Measurements from ENCODE around the gene SSUH2.
"Not testable (repeated sequence)": the region's sequence is repeated elsewhere in the genome, so short reads cannot be mapped to it uniquely, and the experiment has no call there.

The SSUH2 gene, protein sequence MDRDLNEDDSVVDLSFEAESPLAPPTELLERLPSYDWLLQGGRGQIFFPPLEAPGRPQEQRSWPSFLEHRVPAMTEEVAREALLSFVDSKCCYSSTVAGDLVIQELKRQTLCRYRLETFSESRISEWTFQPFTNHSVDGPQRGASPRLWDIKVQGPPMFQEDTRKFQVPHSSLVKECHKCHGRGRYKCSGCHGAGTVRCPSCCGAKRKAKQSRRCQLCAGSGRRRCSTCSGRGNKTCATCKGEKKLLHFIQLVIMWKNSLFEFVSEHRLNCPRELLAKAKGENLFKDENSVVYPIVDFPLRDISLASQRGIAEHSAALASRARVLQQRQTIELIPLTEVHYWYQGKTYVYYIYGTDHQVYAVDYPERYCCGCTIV

DNA sequence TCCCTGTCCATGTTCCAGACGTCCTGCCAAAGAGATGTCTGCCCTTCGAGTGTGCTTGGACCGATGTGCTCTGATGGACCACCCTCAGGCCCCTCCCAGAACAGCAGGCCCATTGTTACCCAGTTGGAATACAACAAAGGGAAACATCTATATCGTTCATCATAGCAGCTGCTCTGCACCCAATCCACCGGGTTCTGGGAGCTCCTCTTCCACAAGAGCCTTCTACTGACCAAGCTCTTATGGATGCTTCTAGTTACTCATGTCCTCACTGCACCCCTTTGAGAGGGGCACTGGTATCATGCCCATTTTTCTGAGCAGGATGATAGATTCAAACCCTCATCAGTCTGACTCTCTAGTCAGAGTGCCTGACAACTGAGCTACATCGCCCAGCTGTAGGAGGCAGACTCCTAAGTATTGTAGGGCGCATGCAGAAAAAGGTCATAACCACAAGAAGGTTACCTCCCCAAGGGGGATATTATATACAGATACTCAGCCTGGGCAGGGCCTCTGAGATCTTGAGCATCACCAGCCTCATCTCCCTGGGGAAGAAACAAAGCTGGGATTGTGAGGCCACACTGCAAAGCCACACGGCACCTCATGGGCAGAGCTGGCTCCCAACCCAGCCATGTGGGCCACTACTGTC, at the start of gene SSUH2:
SSUH2 (minus strand) TSS at position 51 of the 643 bp plus-strand sequence; CDS start at position 11, 40 bp downstream.
- no peak for DNase-seq (ENCODE audit: low read depth in 2 of 2)

DNA sequence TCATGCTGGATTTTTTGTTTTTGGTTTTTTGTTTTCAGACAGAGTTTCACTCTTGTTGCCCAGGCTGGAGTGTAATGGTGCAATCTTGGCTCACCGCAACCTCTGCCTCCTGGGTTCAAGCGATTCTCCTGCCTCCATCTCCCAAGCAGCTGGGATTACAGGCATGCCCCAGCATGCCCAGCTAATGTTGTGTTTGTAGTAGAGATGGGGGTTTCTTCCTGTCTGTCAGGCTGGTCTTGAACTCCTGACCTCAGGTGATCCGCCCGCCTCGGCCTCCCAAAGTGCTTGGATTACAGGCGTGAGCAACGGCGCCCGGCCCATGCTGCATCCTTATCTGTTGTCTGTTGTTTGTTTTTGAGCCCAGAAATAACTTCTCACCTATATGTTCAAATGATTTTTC, 46.7 kb upstream of the SSUH2 start:
- not testable (repeated sequence) for DNase-seq (ENCODE audit: low read depth in 2 of 2)

DNA sequence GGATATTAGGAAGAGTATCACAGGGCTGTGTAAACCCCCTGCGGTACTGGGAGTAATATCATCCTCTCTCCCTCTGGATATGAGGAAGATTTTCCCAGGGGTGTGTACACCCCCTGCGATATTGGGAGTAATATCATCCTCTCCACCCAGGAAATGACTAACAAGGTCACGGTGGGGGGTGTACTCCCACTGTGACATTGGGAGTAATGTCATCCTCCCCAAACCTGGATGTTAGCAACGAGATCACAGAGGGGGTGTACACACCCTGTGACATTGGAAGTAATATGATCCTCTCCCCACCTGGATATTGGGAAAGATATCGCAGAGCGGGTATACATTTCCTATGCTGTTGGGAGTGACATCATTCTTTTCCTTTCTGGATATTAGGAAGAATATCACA, 40.4 kb upstream of the SSUH2 start:
- DNase-seq (ENCODE audit: low read depth in 2 of 2): not testable (repeated sequence)

DNA sequence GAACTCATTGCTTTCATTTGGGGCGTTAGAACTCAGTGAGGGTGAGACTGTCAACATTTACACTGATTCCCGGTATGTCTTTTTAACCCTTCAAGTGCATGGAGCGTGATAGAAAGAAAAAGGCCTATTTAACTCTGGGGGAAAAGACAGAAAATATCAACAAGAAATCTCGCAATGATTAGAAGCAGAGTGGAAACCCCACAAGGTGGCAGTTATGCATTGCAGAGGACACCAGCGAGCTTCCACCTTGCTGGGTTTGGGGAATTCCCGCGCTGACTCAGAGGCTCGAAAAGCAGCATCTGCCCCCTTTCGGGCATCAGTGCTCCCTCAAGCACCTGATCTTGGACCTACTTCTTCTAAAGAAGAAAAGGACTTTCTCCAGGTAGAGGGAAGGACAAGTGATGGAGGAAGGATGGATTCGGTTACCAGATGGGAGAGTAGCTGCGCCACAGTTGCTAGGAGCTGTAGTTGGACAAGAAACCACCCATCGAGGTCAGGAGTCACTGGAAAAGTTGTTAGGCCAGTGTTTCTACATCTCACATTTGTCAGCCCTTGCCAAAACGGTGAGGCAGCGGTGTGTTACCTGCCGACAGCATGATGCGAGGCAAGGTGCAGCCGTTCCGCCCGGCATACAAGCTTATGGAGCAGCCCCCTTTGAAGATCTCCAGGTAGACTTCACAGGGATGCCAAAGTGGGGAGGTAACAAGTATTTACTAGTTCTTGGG, 38.4 kb upstream of the SSUH2 start:
- peak in 1 of 2 donors; percentile 11 for DNase-seq (ENCODE audit: low read depth in 2 of 2)

DNA sequence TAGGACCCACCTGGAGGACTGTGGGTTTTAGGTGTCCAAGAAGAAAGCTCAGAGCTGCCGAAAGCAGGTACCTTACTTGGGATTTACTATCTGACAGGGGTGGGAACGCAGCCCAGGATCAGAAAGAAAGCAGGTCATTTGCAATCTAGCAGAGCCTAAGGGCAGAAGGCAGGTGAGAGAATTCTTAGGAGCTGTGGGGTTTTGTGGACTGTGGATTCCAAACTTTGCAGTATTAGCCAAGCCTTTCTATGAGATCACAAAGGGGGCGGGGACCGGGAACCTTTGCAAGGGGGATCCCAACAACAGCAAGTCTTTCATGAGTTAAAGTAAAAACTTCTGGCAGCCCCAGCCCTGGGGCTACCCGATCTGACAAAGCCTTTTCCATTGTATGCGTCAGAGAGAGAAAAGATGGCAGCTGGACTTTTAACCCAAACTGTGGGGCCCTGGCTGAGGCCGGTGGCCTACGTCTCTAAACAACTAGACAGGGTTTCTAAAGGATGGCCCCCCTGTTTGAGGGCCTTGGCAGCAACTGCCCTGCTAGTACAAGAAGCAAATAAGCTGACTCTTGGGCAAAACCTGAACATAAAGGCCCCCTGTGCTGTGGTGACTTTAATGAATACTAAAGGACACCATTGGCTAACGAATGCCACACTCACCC, 37.4 kb upstream of the SSUH2 start:
- not testable (repeated sequence) for DNase-seq (ENCODE audit: low read depth in 2 of 2)

DNA sequence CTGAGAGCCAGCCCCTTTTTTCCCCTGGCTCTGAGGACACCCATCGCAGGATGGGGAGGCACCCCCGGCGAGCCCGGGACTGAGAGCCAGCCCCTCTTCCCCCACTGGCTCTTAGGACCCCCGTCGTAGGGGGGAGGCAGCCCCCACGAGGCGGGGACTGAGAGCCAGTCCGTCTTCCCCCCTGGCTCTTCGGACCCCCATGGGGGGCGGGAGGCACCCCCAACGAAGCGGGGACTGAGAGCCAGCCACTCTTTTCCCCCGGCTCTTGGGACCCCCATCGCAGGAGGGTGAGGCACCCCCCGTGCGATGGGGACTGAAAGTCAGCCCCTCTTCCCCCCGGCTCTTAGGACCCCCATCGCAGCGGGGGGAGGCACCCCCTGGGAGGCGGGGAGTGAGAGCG, 36.8 kb upstream of the SSUH2 start:
- DNase-seq (ENCODE audit: low read depth in 2 of 2): no peak

DNA sequence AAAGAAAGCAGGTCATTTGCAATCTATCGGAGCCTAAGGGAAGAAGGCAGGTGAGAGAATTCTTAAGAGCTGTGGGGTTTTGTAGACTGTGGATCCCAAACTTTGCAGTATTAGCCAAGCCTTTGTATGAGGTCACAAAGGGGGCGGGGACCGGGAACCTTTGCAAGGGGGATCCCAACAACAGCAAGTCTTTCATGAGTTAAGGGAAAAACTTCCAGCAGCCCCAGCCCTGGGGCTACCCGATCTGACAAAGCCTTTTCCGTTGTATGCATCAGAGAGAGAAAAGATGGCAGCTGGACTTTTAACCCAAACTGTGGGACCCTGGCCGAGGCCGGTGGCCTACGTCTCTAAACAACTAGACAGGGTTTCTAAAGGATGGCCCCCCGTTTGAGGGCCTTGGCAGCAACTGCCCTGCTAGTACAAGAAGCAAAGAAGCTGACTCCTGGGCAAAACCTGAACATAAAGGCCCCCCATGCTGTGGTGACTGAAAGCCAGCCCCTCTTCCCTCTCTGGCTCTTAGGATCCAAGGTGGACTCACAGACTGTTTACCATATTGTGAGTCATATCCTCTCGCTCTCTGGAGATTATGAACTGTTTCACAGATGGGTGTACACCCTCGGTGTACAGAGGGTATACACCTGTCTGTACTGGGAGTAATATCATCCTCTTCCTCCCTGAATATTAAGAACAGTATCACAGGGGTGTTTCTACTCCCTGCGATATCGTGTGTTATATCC, 35.4 kb upstream of the SSUH2 start:
- not testable (repeated sequence) for DNase-seq (ENCODE audit: low read depth in 2 of 2)

DNA sequence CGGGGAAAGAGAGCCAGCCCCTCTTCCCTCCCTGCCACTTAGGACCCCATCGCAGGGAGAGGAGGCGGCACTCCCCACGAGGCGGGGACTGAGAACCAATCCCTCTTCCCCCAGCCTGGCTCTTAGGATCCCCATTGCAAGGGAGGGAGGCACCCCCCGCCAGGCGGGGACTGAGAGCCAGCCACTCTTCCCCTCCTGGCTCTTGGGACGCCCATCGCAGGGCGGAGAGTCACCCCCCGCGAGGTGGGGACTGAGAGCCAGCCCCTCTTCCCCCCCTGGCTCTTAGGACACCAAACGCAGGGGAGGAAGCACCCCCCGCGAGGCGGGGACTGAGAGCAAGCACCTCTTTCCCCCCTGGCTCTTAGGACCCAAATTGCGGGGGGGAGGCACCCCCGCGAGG, 34.2 kb upstream of the SSUH2 start:
- no peak for DNase-seq (ENCODE audit: low read depth in 2 of 2)

DNA sequence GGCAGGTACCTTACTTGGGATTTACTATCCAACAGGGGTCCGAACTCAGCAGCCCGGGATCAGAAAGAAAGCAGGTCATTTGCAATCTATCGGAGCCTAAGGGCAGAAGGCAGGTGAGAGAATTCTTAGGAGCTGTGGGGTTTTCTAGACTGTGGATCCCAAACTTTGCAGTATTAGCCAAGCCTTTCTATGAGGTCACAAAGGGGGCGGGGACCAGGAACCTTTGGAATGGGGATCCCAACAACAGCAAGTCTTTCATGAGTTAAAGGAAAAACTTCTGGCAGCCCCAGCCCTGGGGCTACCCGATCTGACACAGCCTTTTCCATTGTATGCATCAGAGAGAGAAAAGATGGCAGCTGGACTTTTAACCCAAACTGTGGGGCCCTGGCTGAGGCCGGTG, 32.7 kb upstream of the SSUH2 start:
- not testable (repeated sequence) for DNase-seq (ENCODE audit: low read depth in 2 of 2)

DNA sequence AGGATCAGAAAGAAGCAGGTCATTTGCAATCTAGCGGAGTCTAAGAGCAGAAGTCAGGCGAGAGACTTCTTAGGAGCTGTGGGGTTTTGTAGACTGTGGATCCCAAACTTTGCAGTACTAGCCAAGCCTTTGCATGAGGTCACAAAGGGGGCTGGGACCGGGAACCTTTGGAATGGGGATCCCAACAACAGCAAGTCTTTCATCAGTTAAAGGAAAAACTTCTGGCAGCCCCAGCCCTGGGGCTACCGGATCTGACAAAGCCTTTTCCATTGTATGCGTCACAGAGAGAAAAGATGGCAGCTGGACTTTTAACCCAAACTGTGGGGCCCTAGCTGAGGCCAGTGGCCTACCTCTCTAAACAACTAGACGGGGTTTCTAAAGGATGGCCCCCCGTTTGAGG, 31.0 kb upstream of the SSUH2 start:
- not testable (repeated sequence) for DNase-seq (ENCODE audit: low read depth in 2 of 2)

DNA sequence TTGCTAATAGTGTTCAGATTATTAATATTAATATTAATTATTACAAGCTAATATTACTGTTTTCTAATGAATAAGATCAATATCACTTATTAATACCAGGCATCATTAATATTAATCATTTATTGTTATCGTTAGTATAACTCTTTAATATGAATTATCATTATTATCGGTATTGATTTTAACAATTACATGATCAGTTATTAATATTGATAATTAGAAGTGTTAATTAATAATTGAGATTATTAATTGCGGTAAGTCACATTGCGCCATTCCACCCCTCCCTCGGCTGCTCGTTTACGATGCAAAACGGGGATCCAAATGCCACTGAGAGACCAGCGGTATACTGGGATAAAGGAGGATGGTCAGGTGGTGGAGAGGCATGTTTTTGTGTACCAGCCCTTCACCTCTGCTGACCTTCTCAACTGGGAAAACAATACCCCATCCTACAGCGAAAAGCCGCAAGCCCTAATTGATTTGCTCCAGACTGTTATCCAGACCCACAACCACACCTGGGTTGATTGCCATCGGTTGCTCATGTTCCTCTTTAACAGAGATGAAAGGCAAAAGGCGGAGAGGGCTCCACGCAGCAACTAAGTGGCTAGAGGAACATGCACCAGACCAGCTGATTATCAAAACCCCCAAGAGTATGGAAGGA, 28.6 kb upstream of the SSUH2 start:
- no peak for DNase-seq (ENCODE audit: low read depth in 2 of 2)

DNA sequence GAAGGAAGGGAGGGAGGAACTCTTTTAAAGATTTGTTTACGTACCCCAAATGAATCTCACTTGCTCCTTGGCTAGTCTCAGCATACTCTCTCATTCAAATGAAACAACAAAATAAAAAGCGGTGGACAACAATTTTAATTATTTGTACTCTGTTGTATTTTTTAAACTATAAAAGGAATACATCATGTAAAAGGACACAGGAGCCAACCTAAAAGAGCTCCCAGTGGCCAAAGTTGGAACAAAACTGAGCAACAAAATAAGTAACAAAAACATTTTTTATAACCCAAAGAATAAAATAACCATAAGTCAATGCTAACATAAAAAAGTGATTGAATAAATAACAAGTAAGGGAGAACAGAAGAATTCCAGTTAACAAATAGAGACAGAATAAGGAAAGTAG, 24.4 kb upstream of the SSUH2 start:
- no peak for DNase-seq (ENCODE audit: low read depth in 2 of 2)

DNA sequence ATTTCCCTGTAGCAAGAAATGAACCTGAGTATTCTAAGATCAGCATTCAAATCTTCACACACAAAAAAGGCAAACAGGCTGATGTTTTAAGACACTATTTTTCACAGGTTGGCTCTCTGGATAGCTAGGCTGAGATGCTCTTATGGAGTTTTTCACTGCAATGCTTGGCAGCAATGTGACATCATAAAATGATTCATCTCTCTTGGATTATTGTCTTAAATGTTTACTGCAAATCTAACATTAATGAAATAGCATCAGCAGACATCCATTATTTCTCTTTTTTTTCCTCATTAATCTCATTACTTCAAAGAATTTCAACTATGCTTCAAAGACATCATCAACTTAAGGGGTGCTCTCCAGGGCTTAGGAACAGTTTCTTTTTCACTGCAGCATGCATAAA, 23.6 kb upstream of the SSUH2 start:
- DNase-seq (ENCODE audit: low read depth in 2 of 2): no peak

DNA sequence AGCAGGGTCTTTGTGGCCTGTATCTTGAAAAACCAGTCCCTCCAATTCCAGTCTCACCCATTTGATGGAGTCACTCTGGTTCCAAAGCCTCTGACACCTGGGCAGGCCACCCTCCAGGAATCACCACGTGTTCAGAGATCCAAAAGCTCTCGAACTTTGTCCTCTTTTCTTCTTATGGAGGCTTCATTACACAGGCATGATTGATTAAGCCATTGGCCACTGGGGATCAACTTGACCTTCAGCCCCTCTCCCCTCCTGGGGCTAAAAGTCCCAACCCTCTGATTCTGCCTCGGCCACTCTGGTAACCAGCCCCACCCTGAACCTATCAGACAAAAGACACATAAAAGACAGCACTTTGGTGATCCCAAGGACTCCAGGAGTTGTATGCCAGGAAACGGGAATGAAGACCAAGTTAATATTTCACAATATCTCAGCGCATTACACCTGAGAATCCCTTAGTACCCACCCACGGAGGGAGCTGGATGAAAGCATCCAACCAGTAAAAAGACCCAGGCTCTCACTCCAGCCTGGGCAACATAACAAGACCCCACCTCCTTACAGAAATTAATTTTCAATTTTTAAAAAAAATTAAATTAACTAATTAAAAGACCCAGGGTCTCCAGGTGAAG, 23.0 kb upstream of the SSUH2 start:
- DNase-seq (ENCODE audit: low read depth in 2 of 2): no peak

DNA sequence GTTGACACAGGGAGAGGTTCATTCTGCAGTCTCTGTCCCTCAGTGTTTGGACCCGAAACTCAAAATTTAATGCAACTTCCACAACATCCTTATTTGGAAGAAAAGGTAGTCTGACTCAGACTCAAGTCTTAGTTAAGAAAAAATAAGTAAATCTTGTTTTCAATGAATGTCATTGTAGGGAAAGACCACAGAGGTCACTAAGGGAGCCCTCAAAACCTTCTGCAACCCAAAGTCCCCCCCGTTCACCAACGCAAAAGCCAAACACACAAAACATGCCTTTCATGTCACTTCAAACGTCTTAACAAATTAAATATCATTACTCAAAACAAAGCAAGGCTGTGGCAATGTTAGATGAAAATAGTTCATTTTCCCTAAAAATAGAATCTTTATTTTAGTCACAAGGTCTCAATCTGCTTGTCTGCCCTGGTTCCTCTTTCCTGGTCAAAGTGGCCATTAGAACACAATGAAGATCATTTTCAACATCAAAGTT, 20.9 kb upstream of the SSUH2 start:
- DNase-seq (ENCODE audit: low read depth in 2 of 2): no peak

DNA sequence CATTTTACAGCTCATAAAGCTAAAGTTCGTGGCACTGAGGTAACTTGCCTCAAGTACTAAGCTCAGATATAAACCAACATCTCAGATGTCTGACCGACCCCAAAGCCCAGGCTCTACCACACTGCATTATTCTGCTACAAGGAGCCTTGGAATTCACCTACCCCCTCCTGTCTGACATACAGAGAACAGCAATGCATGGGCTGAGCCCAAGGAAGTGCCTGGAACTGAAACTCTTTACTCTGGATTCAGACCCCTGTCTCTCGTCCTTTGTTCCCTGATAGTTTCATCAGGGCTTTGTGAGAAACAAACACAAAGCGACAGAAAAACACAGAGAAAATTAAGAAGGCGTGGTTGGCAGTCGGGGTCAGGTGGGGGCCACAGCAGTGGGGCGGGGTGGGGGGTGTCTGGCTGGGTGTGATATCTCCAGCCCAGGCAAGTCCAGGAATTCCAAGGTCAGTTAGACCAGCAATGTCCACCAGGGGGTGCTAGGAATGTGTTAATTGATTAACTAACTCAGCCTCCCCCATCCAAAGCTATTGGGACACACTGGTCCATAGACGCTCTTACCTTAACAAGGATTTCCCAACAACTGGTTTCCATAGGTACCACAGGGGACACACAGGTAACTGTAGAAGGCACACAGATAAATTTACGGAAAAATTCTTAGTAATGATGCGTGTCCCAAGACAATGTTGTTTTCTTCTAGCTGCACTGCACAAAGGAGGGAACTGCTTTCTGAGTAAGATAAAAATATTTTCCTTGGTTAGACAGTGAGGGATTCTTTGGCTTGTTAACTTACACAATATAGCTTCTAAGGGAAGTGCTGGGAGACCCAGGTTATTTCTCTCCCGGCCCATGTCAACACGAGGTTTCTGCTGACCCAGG, 18.8 kb upstream of the SSUH2 start:
- DNase-seq (ENCODE audit: low read depth in 2 of 2): peak in 1 of 2 donors; percentile 18

DNA sequence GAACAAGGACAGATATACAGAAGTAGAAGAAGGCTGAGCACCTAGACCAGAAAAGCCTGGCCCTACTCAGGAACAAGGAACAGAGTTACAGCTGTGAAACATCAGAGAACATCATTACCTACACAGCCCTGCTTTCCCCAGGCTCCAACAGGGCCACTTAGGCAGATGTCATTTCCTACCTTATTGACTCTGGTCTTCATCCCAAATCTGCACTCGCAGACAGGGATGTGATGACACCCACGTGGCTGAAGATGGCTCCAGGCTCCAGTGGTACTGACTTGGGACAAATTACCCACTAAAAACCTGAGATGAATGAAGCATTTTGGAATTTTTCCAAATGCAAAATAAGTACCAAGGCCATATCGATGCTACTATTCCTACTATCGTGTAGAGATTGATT, 18.0 kb upstream of the SSUH2 start:
- DNase-seq (ENCODE audit: low read depth in 2 of 2): no peak

DNA sequence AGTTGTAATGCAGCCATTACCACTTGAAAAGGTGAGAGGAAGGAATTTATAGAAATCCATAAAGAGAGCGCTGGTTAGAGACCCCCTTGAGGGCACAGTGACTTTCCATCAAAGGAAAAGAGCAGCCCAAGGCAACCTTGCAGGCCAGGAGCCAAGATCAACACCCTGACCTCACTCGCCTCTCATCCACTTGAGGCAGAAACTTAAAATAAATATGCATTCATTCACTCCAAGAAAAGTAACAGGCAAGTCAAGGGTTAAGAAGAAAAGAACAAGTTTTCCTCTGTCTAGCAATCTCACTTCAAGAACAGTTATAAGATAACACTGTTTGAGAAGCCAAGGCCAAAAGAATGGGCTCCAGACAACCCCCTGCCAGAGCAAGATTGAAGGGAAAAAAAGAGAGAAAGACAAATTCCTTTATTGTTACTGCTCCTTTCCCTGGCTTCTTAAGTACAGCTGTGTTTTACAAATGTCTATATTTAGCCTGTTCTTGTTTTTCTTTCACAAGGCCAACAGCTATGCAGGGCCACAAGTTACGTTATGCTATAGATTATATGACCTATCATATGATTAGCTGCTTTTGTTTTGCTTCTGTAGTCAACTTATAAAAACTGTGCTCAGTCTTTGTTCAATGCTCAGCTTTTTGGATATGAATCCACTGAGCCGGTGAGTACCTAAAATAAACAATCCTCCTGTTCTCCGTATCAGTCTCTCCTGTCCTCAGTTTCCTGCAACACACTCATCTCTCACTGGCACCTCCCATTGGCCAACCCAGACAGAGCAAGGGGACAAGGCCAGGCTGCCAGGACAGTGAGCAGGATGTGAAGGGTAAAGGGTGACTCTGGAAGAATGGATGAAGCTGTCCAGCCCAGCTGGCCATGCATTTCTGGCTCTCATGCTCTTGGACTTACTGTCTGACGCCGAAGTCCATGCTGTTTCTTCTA, 15.8 kb upstream of the SSUH2 start:
- no peak for DNase-seq (ENCODE audit: low read depth in 2 of 2)
